WTC11 (cell line): Measurements from ENCODE around the gene WNT2.

Source experiments
- ATF1 ChIP-seq: sonication (generic); formaldehyde crosslinking; IDR thresholded peaks from 2 replicates; pipeline ENCODE4 v1.8.1; 2023; ENCODE audit warnings: mild to moderate bottlenecking, moderate library complexity, missing genetic modification reagents
- ESRRA ChIP-seq: sonication (generic); formaldehyde crosslinking; IDR thresholded peaks from 2 replicates; pipeline ENCODE4 v1.8.1; 2022; ENCODE audit warnings: mild to moderate bottlenecking, missing genetic modification reagents, borderline replicate concordance
- JUN ChIP-seq: sonication (generic); formaldehyde crosslinking; IDR thresholded peaks from 2 replicates; pipeline ENCODE4 v1.8.0; 2023; ENCODE audit warnings: mild to moderate bottlenecking, missing genetic modification reagents
- NFYB ChIP-seq: sonication (generic); formaldehyde crosslinking; conservative IDR thresholded peaks from 2 replicates; pipeline ENCODE4 v1.8.0; 2022; ENCODE audit warnings: low read depth, missing genetic modification reagents
- NR2C2 ChIP-seq: sonication (generic); formaldehyde crosslinking; IDR thresholded peaks from 2 replicates; pipeline ENCODE4 v1.8.0; 2022; ENCODE audit warnings: mild to moderate bottlenecking, missing genetic modification reagents
- NR3C1 ChIP-seq: sonication (generic); formaldehyde crosslinking; conservative IDR thresholded peaks from 2 replicates; pipeline ENCODE4 v1.8.1; 2023; ENCODE audit warnings: low read depth, mild to moderate bottlenecking, missing genetic modification reagents
- PREB ChIP-seq: sonication (generic); formaldehyde crosslinking; IDR thresholded peaks from 2 replicates; pipeline ENCODE4 v1.8.1; 2022; ENCODE audit warnings: mild to moderate bottlenecking, missing genetic modification reagents, moderate library complexity, borderline replicate concordance
- SP1 ChIP-seq: sonication (generic); formaldehyde crosslinking; conservative IDR thresholded peaks from 2 replicates; pipeline ENCODE4 v1.8.1; 2022; ENCODE audit warnings: missing genetic modification reagents
- TEAD4 ChIP-seq: sonication (generic); formaldehyde crosslinking; IDR thresholded peaks from 2 replicates; pipeline ENCODE4 v1.8.0; 2022; ENCODE audit warnings: mild to moderate bottlenecking, missing genetic modification reagents
- TF ChIP-seq, protein P1 (sequence below): fragments of 200-600 bp; IDR thresholded peaks from 2 replicates; pipeline ENCODE4 v1.8.0; 2022; ENCODE audit warnings: antibody characterized with exemption
- TF ChIP-seq, protein P2 (sequence below): sonication (generic); formaldehyde crosslinking; IDR thresholded peaks from 2 replicates; pipeline ENCODE4 v1.8.0; 2023; ENCODE audit warnings: mild to moderate bottlenecking, missing genetic modification reagents

DNA sequence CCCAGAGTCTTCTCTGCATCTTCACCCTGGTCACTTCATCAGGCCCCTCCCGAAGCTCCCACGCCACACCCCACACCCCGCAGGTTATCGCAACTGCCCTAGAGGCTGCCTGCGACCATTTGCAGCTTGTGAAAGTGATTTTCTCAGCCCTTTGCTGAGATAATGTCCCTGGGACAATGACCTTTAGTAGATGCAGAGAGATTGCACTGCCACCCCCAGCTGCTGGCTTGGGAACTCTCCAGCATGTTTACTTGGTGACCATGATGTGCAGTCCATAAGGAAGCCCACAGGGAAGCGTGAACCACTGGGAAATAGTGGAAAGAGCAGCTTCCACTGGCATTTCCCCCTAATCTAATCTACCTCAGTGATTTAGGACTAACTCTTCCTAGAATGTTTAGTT, 97.3 kb downstream of the WNT2 start:
- TF ChIP-seq, protein P1, sequence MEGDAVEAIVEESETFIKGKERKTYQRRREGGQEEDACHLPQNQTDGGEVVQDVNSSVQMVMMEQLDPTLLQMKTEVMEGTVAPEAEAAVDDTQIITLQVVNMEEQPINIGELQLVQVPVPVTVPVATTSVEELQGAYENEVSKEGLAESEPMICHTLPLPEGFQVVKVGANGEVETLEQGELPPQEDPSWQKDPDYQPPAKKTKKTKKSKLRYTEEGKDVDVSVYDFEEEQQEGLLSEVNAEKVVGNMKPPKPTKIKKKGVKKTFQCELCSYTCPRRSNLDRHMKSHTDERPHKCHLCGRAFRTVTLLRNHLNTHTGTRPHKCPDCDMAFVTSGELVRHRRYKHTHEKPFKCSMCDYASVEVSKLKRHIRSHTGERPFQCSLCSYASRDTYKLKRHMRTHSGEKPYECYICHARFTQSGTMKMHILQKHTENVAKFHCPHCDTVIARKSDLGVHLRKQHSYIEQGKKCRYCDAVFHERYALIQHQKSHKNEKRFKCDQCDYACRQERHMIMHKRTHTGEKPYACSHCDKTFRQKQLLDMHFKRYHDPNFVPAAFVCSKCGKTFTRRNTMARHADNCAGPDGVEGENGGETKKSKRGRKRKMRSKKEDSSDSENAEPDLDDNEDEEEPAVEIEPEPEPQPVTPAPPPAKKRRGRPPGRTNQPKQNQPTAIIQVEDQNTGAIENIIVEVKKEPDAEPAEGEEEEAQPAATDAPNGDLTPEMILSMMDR = no peak
- TF ChIP-seq NR3C1 (CRISPR knock-in tag) (no peak), TEAD4 (no peak), JUN (CRISPR knock-in tag) (no peak), NR2C2 (CRISPR knock-in tag) (no peak), ESRRA (no peak), NFYB (CRISPR knock-in tag) (no peak), PREB (no peak), ATF1 (no peak), SP1 (no peak)
- TF ChIP-seq, protein P2, sequence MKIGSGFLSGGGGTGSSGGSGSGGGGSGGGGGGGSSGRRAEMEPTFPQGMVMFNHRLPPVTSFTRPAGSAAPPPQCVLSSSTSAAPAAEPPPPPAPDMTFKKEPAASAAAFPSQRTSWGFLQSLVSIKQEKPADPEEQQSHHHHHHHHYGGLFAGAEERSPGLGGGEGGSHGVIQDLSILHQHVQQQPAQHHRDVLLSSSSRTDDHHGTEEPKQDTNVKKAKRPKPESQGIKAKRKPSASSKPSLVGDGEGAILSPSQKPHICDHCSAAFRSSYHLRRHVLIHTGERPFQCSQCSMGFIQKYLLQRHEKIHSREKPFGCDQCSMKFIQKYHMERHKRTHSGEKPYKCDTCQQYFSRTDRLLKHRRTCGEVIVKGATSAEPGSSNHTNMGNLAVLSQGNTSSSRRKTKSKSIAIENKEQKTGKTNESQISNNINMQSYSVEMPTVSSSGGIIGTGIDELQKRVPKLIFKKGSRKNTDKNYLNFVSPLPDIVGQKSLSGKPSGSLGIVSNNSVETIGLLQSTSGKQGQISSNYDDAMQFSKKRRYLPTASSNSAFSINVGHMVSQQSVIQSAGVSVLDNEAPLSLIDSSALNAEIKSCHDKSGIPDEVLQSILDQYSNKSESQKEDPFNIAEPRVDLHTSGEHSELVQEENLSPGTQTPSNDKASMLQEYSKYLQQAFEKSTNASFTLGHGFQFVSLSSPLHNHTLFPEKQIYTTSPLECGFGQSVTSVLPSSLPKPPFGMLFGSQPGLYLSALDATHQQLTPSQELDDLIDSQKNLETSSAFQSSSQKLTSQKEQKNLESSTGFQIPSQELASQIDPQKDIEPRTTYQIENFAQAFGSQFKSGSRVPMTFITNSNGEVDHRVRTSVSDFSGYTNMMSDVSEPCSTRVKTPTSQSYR (CRISPR knock-in tag) = no peak
